Lower lobe of right lung (tissue), 2 donors: ENCODE measurements around the gene PITPNM2. TPM values are rescaled to one million over a fixed set of nuclear protein-coding genes. Genes with fewer than 3 reads are reported as not detected.

Experiments
- ATAC-seq, 2 donors: fragments of 200-7000 bp; cut with Tn5 transposase; one replicate each; pipeline ENCODE4 v1.9.1; 2020 to 2022; ENCODE audit warnings: mild to moderate bottlenecking in 2 of 2, moderate library complexity in 2 of 2
- DNase-seq: peaks from one replicate; pipeline ENCODE4 v3.0.0-alpha.2; 2020
- H3K27ac ChIP-seq: fragments of 200-600 bp; one replicate; pipeline ENCODE4 v1.8.0; 2022
- H3K27me3 ChIP-seq: fragments of 200-600 bp; one replicate; pipeline ENCODE4 v1.8.0; 2022; ENCODE audit warnings: low read depth
- H3K36me3 ChIP-seq: fragments of 200-600 bp; one replicate; pipeline ENCODE4 v1.8.0; 2022; ENCODE audit warnings: mild to moderate bottlenecking
- H3K4me1 ChIP-seq: fragments of 200-600 bp; one replicate; pipeline ENCODE4 v1.8.0; 2022
- H3K4me3 ChIP-seq: fragments of 200-600 bp; one replicate; pipeline ENCODE4 v1.8.0; 2022; ENCODE audit warnings: mild to moderate bottlenecking
- H3K9me3 ChIP-seq: fragments of 200-600 bp; one replicate; pipeline ENCODE4 v1.8.0; 2022
- intact Hi-C: fragments of 100-400 bp; cut with DNase I; formaldehyde crosslinking; loops from one replicate; pipeline ENCODE4 v1.11.0; 2022
- total RNA-seq: library from RNA; stranded (reverse); fragmentation: NEBNext Ultra II Directional; extraction: Animal tissue kit (Norgen Biotek cat#: 25700); gene quantifications from one replicate; pipeline ENCODE4 v1.2.1, GENCODE V29; 2021
- TF ChIP-seq, protein P1 (sequence below): fragments of 200-600 bp; IDR thresholded peaks from one replicate; pipeline ENCODE4 v1.8.0; 2022; ENCODE audit warnings: antibody characterized with exemption, mild to moderate bottlenecking
- donor health status: DM: no; HTN: yes; CAD: no; lungs with severe emphysema.

The PITPNM2 gene
- total RNA-seq, 1 donor from 2014 or later: 29.9 TPM

DNA sequence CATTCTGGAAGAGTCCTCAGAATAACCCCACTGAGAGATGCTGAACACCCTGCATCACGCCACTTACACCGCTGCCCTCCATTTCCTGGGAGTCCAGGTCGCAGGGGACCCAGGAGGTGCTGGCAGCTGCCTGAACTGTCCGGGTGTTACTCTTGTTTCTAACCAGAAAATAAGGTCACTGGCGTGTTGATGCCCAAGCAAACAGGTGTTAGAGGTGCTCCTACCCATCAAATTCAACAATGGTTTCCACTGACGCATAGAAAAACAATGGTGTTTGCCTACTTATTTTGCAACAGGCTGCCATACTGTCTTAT is 23.8 kb downstream of the PITPNM2 start:
- Histone ChIP-seq H3K4me3 (no peak overlapping the region), H3K27ac (peak overlapping the region; percentile 4)
- TF ChIP-seq, protein P1, sequence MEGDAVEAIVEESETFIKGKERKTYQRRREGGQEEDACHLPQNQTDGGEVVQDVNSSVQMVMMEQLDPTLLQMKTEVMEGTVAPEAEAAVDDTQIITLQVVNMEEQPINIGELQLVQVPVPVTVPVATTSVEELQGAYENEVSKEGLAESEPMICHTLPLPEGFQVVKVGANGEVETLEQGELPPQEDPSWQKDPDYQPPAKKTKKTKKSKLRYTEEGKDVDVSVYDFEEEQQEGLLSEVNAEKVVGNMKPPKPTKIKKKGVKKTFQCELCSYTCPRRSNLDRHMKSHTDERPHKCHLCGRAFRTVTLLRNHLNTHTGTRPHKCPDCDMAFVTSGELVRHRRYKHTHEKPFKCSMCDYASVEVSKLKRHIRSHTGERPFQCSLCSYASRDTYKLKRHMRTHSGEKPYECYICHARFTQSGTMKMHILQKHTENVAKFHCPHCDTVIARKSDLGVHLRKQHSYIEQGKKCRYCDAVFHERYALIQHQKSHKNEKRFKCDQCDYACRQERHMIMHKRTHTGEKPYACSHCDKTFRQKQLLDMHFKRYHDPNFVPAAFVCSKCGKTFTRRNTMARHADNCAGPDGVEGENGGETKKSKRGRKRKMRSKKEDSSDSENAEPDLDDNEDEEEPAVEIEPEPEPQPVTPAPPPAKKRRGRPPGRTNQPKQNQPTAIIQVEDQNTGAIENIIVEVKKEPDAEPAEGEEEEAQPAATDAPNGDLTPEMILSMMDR: no peak

DNA sequence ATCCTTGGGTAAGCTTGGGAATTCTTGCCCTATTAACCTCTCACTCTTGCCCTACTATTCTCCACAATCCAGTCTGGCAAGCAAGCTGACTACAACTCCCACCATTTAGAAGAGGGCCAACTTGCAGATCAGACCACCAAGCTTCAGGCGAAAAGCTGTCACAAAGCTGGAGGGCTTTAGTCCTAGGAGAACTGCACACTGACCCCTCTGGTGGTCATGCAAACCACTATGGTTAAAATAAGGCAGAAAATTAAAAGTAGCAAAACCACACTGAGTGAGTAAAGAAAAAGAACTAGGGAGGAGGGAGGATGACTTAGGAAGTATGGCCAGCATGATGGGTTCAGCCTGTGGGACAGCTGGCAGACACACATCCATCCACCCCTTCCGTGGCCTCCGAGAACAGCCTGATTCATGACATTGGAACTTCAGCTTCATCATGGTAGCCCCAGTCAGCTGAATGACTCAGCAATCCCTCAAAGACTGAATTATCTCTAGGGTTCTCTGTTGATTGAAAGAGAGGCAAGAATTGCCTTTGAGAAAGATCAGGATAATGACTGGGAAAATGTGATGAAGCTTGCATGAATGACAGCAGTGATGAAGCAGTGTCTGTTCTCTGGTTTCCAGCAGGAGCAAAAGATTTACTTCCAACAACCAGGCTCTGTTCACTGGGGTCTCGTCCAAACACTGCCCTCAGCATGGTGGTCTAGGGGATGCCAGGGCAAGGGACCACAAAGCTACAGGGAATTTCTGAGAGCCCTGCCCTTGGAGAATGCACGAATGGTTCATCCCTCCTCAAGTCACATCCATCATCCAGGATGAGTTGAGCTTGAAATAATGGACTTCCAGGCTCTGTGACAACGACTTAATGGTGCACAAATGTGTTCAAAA is 24.4 kb downstream of the PITPNM2 start:
- peak overlapping the region; percentile 4 for H3K27ac ChIP-seq
- H3K4me1 ChIP-seq: peaks cover 18% of the 10 kb centered on the region
- ATAC-seq: peak; percentile 44 to 51
- H3K36me3 ChIP-seq: no peaks in the 10 kb centered on the region
- H3K9me3 ChIP-seq: no peaks in the 10 kb centered on the region
- intact Hi-C loops: no loop called here
- no peak overlapping the region for H3K4me3 ChIP-seq
- DNase-seq: no peak
- TF ChIP-seq, protein P1: no peak
- no peaks in the 10 kb centered on the region for H3K27me3 ChIP-seq

More for the DNA sequence above, 23.8 kb downstream of the PITPNM2 start:
- DNase-seq: no peak
- Histone ChIP-seq H3K36me3 (no peaks in the 10 kb centered on the region), H3K4me1 (peaks cover 20% of the 10 kb centered on the region), H3K27me3 (no peaks in the 10 kb centered on the region), H3K9me3 (no peaks in the 10 kb centered on the region)
- no peak for ATAC-seq
- intact Hi-C loops: no loop called here

DNA sequence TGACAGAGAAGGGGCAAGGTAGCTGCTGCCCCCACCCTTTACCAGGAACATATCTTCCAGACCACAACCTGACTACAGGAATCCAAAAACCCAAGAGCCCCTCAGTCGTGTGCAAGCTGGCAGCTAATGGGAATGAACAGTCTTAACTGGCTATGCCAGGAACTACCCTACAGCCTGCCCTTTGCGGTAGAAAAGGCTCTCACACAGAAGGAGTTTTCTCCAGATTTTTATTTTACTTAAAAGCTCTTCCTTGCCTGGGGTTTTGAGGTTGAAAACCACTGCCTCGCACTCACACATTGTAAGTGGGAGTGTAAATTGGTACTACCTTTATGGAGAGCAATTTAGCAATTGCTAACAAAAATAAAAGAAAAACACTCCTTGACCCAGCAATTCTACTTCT is 28.3 kb downstream of the PITPNM2 start:
- H3K4me1 ChIP-seq: peaks cover 17% of the 10 kb centered on the region
- no peaks in the 10 kb centered on the region for H3K9me3 ChIP-seq
- no peaks in the 10 kb centered on the region for H3K36me3 ChIP-seq
- H3K27ac ChIP-seq: no peak overlapping the region
- no peak overlapping the region for H3K4me3 ChIP-seq
- no peaks in the 10 kb centered on the region for H3K27me3 ChIP-seq
- DNase-seq (no peak), ATAC-seq (no peak)
- TF ChIP-seq, protein P1: no peak
- intact Hi-C loops: no loop called here

DNA sequence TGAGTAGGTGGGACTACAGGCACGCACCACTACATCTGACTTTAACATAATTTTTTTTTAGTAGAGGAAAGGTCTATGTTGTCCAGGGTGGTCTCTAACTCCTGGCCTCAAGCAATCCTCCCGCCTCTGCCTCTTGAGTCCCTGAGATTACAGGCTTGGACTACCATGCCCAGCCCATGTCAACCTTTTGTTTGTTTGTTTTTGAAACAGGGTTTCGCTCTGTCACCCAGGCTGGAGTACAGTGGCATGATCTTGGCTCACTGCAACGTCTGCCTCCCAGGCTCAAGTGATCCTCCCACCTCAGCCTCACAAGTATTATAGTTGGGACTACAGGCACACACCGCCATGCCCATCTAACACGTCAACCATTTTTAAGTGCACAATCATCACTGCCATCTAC is 29.2 kb downstream of the PITPNM2 start:
- intact Hi-C loops: no loop called here
- ATAC-seq: no peak
- peaks cover 14% of the 10 kb centered on the region for H3K4me1 ChIP-seq
- no peaks in the 10 kb centered on the region for H3K27me3 ChIP-seq
- no peak overlapping the region for H3K27ac ChIP-seq
- DNase-seq: no peak
- no peak overlapping the region for H3K4me3 ChIP-seq
- no peaks in the 10 kb centered on the region for H3K9me3 ChIP-seq
- TF ChIP-seq, protein P1: no peak
- no peaks in the 10 kb centered on the region for H3K36me3 ChIP-seq

DNA sequence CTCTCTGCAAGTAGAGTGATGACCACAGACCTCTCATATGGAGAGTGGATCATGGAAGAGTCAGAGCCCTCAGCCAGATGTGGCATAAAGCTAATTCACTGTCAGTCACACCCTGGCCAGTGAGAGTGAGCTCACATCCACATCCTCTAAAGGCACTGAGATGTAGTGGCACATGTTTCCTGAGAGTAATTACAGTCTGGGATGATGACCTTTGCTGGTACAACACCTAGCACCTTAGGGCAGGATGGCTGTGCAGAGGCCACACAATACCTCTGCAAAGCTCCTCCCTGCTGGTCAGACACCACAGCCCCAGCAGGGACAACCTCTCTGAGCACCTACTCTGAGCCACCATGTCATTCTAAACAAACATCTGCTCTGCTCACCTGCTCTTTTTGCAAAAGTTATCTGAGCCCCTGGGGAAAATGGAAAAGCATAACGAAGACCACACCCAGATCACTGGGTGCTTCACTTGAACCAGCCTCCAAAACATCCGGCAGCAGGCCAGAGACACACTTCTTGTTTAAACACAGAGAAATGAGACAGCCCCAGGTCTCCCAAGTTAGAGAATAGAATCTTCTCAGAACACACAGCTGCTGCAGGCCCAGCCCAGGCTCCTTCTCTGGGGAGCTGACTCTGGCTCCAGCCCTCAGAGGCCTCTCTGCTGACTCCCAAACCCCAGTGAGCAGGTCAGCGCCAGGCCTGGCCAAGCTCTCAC is 30.3 kb downstream of the PITPNM2 start:
- TF ChIP-seq, protein P1: no peak
- Histone ChIP-seq H3K4me3 (no peak overlapping the region), H3K27me3 (no peaks in the 10 kb centered on the region), H3K27ac (peak overlapping the region; percentile 13), H3K9me3 (no peaks in the 10 kb centered on the region), H3K4me1 (peaks cover 23% of the 10 kb centered on the region), H3K36me3 (no peaks in the 10 kb centered on the region)
- DNase-seq (no peak), ATAC-seq (no peak)
- intact Hi-C loops: no loop called here
